Ishikawa (cell line): ENCODE results near the gene CHMP5.

Experiments used
- CEBPB ChIP-seq: IDR thresholded peaks from 2 replicates; pipeline ENCODE4 v1.6.1; 2012
- CREB1 ChIP-seq: IDR thresholded peaks from 2 replicates; pipeline ENCODE4 v1.6.1; 2012; ENCODE audit warnings: low read depth
- EGR1 ChIP-seq: IDR thresholded peaks from 2 replicates; pipeline ENCODE4 v1.6.1; 2012
- EP300 ChIP-seq: IDR thresholded peaks from 2 replicates; pipeline ENCODE4 v1.6.1; 2012; ENCODE audit warnings: borderline replicate concordance
- FOXM1 ChIP-seq: IDR thresholded peaks from 2 replicates; pipeline ENCODE4 v1.6.1; 2012; ENCODE audit warnings: low read depth, borderline replicate concordance
- MAX ChIP-seq: IDR thresholded peaks from 2 replicates; pipeline ENCODE4 v1.6.1; 2012
- NFIC ChIP-seq: IDR thresholded peaks from 2 replicates; pipeline ENCODE4 v1.6.1; 2012
- RAD21 ChIP-seq: IDR thresholded peaks from 2 replicates; pipeline ENCODE4 v1.6.1; 2012; ENCODE audit warnings: low read depth
- REST ChIP-seq: IDR thresholded peaks from 2 replicates; pipeline ENCODE4 v1.6.1; 2012; ENCODE audit warnings: low read depth, mild to moderate bottlenecking
- TAF1 ChIP-seq: IDR thresholded peaks from 2 replicates; pipeline ENCODE4 v1.6.1; 2012; ENCODE audit warnings: low read depth, mild to moderate bottlenecking
- TCF12 ChIP-seq: IDR thresholded peaks from 2 replicates; pipeline ENCODE4 v1.6.1; 2012; ENCODE audit warnings: low read depth
- TEAD4 ChIP-seq: IDR thresholded peaks from 2 replicates; pipeline ENCODE4 v1.6.1; 2012
- USF1 ChIP-seq: IDR thresholded peaks from 2 replicates; pipeline ENCODE4 v1.6.1; 2012
- YY1 ChIP-seq: IDR thresholded peaks from 2 replicates; pipeline ENCODE4 v1.6.1; 2012; ENCODE audit warnings: low read depth
- ZBTB7A ChIP-seq: IDR thresholded peaks from 2 replicates; pipeline ENCODE4 v1.6.1; 2012; ENCODE audit warnings: low read depth

Gene CHMP5

GRCh38 chr9:33307067-33307466 is 42.2 kb downstream of the CHMP5 start:
- TF ChIP-seq TAF1 (no peak), REST (no peak), YY1 (no peak), RAD21 (no peak), NFIC (no peak), TEAD4 (no peak), USF1 (no peak), ZBTB7A (no peak)

GRCh38 chr9:33309903-33310302 is 45.1 kb downstream of the CHMP5 start:
- no peak for TF ChIP-seq MAX
- no peak for TF ChIP-seq TAF1
- TF ChIP-seq CREB1: no peak
- no peak for TF ChIP-seq EP300
- TF ChIP-seq EGR1: no peak
- no peak for TF ChIP-seq YY1
- TF ChIP-seq RAD21: no peak
- TF ChIP-seq TCF12: no peak
- no peak for TF ChIP-seq USF1
- no peak for TF ChIP-seq ZBTB7A
- TF ChIP-seq TEAD4: no peak
- no peak for TF ChIP-seq NFIC
- TF ChIP-seq CEBPB: no peak
- no peak for TF ChIP-seq REST
- no peak for TF ChIP-seq FOXM1

GRCh38 chr9:33310748-33311147 is 45.9 kb downstream of the CHMP5 start:
- TF ChIP-seq TEAD4 (no peak), REST (no peak), USF1 (no peak), RAD21 (no peak), TCF12 (no peak), ZBTB7A (no peak), YY1 (no peak), EGR1 (no peak), CREB1 (no peak)

DNA sequence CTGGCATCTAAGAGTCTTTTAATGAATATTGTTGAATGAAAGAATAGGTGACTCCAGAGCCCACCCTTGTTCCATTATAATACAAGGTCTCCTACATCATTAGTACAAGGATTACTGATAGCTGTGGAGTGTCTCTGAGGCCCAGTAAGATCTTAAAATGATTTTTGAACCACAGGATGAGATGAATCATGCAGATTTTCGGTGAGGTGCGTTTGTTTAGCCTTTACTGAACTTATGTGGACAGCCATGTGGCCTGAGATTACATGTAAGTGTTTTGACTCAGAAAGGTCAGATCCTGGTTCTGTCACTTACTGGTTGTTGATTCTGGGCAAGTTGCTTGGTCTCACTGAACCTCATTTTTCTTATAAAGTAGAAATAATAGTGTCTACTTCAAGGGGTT is 47.1 kb downstream of the CHMP5 start:
- TF ChIP-seq RAD21: no peak
- no peak for TF ChIP-seq NFIC
- no peak for TF ChIP-seq TAF1
- TF ChIP-seq CEBPB: no peak
- TF ChIP-seq EP300: no peak
- no peak for TF ChIP-seq TEAD4
- no peak for TF ChIP-seq CREB1
- no peak for TF ChIP-seq REST
